GM19025 (cell line): ENCODE results near the gene HUWE1.
A peak's percentile ranks its signal among the peaks of the same experiment; 100 is the strongest.
"Not testable (repeated sequence)": the region's sequence is repeated elsewhere in the genome, so short reads cannot be mapped to it uniquely, and the experiment has no call there.

Source experiments
- ATAC-seq: cut with Tn5 transposase; IDR thresholded peaks from one replicate; pipeline ENCODE4 v1.9.1; 2021; ENCODE audit warnings: mild to moderate bottlenecking, low read depth, moderate library complexity; ENCODE audit not compliant: unreplicated experiment

The HUWE1 gene, protein sequence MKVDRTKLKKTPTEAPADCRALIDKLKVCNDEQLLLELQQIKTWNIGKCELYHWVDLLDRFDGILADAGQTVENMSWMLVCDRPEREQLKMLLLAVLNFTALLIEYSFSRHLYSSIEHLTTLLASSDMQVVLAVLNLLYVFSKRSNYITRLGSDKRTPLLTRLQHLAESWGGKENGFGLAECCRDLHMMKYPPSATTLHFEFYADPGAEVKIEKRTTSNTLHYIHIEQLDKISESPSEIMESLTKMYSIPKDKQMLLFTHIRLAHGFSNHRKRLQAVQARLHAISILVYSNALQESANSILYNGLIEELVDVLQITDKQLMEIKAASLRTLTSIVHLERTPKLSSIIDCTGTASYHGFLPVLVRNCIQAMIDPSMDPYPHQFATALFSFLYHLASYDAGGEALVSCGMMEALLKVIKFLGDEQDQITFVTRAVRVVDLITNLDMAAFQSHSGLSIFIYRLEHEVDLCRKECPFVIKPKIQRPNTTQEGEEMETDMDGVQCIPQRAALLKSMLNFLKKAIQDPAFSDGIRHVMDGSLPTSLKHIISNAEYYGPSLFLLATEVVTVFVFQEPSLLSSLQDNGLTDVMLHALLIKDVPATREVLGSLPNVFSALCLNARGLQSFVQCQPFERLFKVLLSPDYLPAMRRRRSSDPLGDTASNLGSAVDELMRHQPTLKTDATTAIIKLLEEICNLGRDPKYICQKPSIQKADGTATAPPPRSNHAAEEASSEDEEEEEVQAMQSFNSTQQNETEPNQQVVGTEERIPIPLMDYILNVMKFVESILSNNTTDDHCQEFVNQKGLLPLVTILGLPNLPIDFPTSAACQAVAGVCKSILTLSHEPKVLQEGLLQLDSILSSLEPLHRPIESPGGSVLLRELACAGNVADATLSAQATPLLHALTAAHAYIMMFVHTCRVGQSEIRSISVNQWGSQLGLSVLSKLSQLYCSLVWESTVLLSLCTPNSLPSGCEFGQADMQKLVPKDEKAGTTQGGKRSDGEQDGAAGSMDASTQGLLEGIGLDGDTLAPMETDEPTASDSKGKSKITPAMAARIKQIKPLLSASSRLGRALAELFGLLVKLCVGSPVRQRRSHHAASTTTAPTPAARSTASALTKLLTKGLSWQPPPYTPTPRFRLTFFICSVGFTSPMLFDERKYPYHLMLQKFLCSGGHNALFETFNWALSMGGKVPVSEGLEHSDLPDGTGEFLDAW (N-terminal part only)

GRCh38 chrX:53686151-53686885 lies at the start of gene HUWE1:
Gene HUWE1, minus strand, starts transcription at chrX:53686719. Its CDS starts 32,612 bp downstream, at chrX:53654107.
- peak; percentile 38 for ATAC-seq

DNA sequence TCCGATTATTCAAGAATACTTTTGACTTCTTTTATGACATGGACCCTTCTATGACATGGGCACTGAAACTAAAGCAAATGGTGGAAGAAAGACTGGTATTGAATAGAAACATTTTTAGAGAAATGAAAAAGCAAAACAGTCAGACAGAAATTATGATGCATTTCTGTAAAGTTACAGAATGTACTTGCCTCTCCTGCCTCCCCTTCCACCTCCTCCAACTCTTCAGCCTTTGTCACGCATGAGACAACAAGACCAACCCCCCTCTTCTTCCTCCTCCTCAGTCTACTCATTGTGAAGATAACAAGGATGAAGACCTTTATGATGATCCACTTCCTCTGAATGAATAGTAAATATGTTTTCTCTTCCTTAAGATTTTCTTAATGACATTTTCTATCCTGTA lies 46.3 kb upstream of the HUWE1 start:
- ATAC-seq, result no peak

DNA sequence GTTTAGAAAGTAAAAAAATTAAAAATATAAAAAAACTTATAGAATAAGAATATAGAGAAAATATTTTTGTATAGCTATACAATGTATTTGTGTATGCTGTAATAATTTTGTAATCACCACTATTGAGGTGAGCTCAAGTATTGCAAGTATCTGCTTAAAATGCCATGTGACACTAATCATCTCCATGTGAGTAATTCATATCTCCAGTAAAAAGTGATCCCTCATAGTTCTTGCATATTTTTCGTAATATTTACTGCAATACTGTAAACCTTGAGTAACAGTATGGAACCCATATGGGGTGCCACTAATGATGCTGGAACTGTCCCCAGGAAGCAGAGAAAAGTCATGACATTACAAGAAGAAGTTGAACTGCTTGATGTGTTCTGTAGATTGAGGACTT lies 43.2 kb upstream of the HUWE1 start:
- ATAC-seq, result no peak

DNA sequence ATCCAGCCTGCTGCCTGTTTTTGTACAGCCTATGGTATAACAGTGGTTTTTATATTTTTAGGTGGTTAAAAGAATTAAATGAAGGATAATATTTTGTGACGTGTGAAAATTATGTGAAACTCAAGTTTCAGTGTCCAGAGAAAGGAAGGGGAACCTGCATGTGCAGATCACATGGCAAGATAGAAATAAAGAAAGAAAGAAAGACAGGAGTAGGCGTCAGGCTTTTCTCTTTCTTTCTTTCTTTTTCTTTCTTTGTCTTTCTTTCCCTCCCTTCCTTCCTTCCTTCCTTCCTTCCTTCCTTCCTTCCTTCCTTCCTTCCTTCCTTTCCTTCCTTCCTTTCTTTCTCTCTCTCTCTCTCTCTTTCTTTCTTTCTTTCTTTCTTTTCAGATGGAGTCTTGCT lies 42.0 kb upstream of the HUWE1 start:
- no peak for ATAC-seq

DNA sequence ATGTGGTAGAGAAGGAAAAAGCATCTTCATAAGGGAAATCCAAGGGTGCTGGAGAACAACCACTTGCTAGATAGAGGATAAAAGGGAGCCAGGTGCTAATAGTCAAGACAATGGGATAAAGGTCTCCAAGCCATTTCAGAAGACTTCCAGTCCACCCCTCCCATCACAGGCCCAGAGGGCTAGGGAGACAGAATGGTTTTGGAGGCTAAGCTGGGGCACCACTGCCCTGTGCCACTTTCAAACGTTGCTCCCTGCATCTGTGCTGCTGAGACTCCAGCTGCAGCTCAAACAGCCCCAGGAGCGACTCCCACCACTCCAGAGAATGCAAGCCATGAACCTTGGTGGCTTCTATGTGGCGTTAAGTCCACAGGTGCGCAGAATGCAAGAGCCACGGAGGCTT lies 38.4 kb upstream of the HUWE1 start:
- no peak for ATAC-seq

- no peak for ATAC-seq
Measured at GRCh38 chrX:53723381-53723780, 36.9 kb upstream of the HUWE1 start.

DNA sequence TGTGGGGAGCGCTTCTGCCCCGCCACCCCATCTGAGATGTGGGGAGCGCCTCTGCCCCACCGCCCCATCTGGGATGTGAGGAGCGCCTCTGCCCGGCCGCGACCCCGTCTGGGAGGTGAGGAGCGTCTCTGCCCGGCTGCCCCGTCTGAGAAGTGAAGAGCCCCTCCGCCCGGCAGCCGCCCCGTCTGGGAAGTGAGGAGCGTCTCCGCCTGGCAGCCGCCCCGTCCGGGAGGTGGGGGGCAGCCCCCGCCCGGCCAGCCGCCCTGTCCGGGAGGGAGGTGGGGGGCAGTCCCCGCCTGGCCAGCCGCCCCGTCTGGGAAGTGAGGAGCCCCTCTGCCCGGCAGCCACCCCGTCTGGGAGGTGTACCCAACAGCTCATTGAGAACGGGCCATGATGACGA lies 35.1 kb upstream of the HUWE1 start:
- not testable (repeated sequence) for ATAC-seq

DNA sequence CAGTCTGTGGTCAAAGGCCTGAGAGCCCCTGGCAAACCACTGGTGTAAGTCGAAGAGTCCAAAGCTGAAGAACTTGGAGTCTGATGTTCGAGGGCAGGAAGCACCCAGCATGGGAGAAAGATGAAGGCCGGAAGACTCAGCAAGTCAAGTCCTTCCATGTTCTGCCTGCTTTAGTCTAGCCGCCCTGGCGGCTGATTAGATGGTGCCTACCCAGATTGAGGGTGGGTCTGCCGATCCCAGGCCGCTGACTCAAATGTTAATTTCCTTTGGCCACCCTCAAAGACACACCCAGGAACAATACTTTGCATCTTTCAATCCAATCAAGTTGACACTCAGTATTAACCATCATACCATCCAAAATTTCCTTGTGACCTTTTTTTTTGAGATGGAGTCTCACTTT lies 33.1 kb upstream of the HUWE1 start:
- not testable (repeated sequence) for ATAC-seq

GRCh38 chrX:53718073-53718472 lies 31.6 kb upstream of the HUWE1 start:
- no peak for ATAC-seq

DNA sequence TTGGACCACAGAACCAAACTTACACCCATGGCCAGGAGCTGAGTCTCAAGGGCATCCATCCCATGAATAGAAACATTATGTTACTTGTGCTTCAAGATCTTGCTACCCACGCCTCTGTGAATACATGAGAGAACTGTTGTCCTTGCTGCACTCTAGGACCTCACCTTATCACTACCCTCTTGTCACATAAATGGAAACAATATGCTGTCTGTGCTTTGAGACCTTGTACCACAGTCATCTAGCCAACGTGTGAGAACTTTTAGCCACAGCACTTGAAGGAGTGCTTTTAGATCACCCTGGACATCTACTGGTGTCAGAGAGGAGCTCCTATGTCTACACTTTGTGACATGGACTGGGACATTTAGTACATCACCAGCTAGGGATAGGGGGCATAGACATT lies 30.7 kb upstream of the HUWE1 start:
- no peak for ATAC-seq

DNA sequence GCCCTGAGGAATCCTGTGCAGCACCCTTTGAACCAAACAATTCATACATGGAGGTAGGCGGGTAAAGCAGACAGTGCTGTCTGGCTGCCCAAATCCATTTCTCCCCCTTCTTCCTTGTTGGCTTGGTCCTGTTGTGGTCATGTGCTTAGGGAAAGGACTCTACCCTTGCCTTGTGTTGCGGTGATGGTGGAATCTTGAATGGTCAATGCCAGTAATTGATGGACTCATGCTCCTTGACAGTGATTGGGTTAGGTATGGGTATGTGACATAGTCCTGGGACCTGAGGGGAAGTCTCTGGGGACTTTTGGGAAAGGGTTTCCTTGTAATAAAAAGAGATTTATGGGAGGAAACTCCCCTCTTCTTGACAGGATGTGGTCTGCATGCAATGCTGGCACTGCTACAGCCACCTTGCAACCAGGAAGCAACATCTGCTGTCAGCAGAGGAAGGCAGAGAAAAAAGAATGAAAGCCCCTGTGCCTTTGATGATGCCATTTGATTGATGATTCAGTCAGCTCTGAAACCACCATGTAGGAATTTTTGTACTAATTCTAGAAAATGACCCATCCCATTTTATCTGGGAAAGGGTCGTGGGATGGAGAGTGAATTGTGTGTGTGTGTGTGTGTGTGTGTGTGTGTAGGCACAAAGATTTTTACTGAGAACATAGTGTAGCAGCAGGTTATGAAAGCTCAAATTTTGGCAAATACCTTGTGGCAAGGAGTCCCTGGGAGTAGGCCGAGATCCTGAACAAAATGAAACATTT lies 30.0 kb upstream of the HUWE1 start:
- ATAC-seq, result peak; percentile 26

DNA sequence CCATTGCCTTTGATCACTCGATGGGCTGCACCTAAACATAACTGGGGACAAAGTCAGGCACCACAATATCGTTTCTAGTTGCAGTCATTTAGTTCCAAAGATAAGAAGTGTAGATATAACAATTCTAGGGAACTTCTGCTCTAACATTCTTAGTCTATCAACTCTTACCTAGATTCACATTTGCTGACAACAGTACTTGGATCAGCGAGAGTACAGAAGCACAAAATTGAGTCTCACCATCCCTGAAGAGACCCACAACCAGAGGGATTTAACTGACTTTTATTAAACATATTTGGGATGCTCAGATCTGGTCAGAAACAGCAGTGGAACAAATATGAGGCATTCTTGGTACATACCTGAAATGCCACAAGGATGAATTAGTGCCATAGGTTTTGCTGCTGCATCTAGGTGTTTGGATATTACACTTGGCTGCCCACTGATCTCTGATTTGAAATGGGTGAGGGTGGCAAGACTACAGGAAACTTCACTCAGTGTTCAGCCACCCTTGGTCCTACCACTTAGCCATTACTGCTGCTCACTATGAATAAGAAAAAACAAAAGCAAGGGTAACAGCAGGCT lies 28.9 kb upstream of the HUWE1 start:
- no peak for ATAC-seq

GRCh38 chrX:53714580-53715345 lies 28.2 kb upstream of the HUWE1 start:
- peak; percentile 58 for ATAC-seq

GRCh38 chrX:53713987-53714579 lies 27.6 kb upstream of the HUWE1 start:
- peak; percentile 26 for ATAC-seq

GRCh38 chrX:53711436-53711835 lies 24.9 kb upstream of the HUWE1 start:
- ATAC-seq, result no peak

- no peak for ATAC-seq
Measured at GRCh38 chrX:53704854-53705253, 18.3 kb upstream of the HUWE1 start.

GRCh38 chrX:53704294-53704693 lies 17.8 kb upstream of the HUWE1 start:
- ATAC-seq, result no peak

DNA sequence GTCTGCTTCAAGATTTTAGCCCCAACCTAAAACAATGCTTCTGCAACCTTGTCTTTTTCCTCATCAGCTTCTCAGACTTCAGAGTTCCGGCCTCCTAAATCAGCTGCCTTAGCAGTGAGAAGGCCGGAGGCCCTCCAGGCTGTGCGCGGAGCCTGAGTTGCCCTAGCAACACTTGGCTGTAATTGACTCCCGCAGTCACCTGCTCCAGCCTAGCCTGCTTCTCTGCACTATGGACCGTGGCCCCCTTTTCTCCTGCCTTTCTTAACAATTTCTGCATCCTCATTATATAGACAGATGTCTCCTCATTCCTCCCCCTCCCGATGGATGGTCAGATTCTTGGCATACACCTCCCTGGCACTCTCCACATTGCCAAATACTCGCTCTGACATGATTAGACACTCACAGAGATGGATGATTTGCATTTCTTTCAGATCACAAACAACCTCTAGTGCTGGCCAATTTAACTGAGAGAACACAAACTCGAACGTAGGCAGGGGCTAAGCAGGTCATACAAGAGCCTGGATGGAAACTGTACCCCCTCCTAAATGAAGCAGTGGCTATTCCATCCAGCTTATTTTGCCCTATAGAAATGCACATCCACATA lies 9.5 kb upstream of the HUWE1 start:
- ATAC-seq, result no peak
